GM12865 (cell line): Measurements from ENCODE around the gene PSMD2.

Experiments
- DNase-seq: peaks from one replicate; pipeline ENCODE4 v3.0.0; 2010; ENCODE audit warnings: low read depth
- H3K4me3 ChIP-seq: 2 replicates; pipeline ENCODE4 v1.5.1; 2011; ENCODE audit warnings: mild to moderate bottlenecking, low read depth, low read length, control low read depth
- CTCF ChIP-seq: IDR thresholded peaks from 2 replicates; pipeline ENCODE4 v1.5.1; 2011; ENCODE audit warnings: low read length, control low read depth, low read depth, inconsistent platforms; ENCODE audit not compliant: insufficient read depth; ENCODE audit errors: missing control alignments

PSMD2 gene

GRCh38 chr3:184283681-184284080 lies 15.4 kb upstream of the PSMD2 start:
- no peak for DNase-seq
- no peak for TF ChIP-seq CTCF
- no peak overlapping the region for H3K4me3 ChIP-seq

GRCh38 chr3:184284696-184285095 lies 14.3 kb upstream of the PSMD2 start:
- peak; percentile 22 for DNase-seq
- no peak overlapping the region for H3K4me3 ChIP-seq
- TF ChIP-seq CTCF, result peak; percentile 31

- no peak overlapping the region for H3K4me3 ChIP-seq
- peak; percentile 60 for DNase-seq
- TF ChIP-seq CTCF, result peak; percentile 73
These were observed 9.6 kb upstream of the PSMD2 start for GRCh38 chr3:184289426-184289938.

GRCh38 chr3:184290331-184290730 lies 8.7 kb upstream of the PSMD2 start:
- no peak for DNase-seq
- no peak overlapping the region for H3K4me3 ChIP-seq
- TF ChIP-seq CTCF, result no peak

- DNase-seq, result no peak
- H3K4me3 ChIP-seq, result no peak overlapping the region
- no peak for TF ChIP-seq CTCF
These were observed 7.8 kb upstream of the PSMD2 start for GRCh38 chr3:184291044-184291737.

GRCh38 chr3:184291738-184292445 lies 7.1 kb upstream of the PSMD2 start:
- TF ChIP-seq CTCF, result no peak
- no peak overlapping the region for H3K4me3 ChIP-seq
- DNase-seq, result no peak
